GM10248 (cell line): Measurements from ENCODE around the gene OR2T4.

ENCODE experiments used
- CTCF ChIA-PET: fragments of 300-600 bp; sonication (Branson Sonifier 250); formaldehyde crosslinking; extraction: SDS; loops from one replicate; lab custom pipeline; 2021; ENCODE audit warnings: antibody characterized with exemption; lab: Yijun Ruan, JAX
- POLR2A ChIA-PET: fragments of 350-650 bp; sonication (Branson Sonifier 250); formaldehyde crosslinking; extraction: SDS; loops from one replicate; lab custom pipeline; 2020; ENCODE audit warnings: antibody characterized with exemption; lab: Yijun Ruan, JAX
- DNase-seq: peaks from one replicate; pipeline ENCODE4 v3.0.0; 2012; ENCODE audit errors: extremely low spot score
- CTCF ChIP-seq: IDR thresholded peaks from 2 replicates; pipeline ENCODE4 v1.5.1; 2012; ENCODE audit warnings: mild to moderate bottlenecking, low read depth; ENCODE audit errors: extremely low read depth, missing control alignments, control extremely low read depth

Gene OR2T4, protein sequence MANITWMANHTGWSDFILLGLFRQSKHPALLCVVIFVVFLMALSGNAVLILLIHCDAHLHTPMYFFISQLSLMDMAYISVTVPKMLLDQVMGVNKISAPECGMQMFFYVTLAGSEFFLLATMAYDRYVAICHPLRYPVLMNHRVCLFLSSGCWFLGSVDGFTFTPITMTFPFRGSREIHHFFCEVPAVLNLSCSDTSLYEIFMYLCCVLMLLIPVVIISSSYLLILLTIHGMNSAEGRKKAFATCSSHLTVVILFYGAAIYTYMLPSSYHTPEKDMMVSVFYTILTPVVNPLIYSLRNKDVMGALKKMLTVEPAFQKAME

DNA sequence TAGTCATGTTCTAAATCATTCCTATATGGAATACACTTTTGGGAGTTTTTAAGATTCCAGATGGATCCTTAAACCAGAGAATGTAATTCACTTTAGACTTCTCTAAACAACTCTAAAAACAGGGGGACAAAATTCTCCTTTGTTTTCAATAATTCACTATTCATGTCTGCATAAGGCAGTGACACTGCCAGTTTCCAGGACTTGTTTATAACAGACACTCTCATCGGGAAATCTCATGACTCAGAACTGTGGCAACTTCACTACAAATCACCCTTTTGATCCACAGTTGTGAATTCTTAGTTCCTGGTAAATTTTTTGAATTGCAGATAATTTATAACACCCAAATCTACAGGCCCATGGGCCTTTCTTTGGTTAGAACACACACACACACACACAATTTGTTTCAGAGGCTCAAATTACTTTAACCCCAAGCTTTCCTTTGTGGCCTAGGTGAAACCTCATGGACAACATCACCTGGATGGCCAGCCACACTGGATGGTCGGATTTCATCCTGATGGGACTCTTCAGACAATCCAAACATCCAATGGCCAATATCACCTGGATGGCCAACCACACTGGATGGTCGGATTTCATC is at the start of gene OR2T4:
Gene OR2T4, plus strand, starts transcription at position 545 of the 595 bp plus-strand sequence. Its CDS starts 0 bp downstream, at position 545.
- TF ChIP-seq CTCF: no peak
- no peak for DNase-seq
- POLR2A ChIA-PET: no interaction called here
- CTCF ChIA-PET: no interaction called here

GRCh38 chr1:248316796-248317195 is 44.7 kb upstream of the OR2T4 start:
- TF ChIP-seq CTCF: no peak
- no peak for DNase-seq
- ChIA-PET POLR2A (no interaction called here), CTCF (no interaction called here)

GRCh38 chr1:248324468-248324867 is 37.0 kb upstream of the OR2T4 start, which contains the start of gene OR2M7:
TSS of gene OR2M7 (minus strand) at chr1:248324568. CDS start at chr1:248324568, 0 bp downstream.
- CTCF ChIA-PET: no interaction called here
- no peak for DNase-seq
- POLR2A ChIA-PET: no interaction called here
- no peak for TF ChIP-seq CTCF

- ChIA-PET POLR2A (no interaction called here), CTCF (interaction anchor here (1.2 to 1.4 kb wide), 2 partner anchors 8 to 11 kb away, joined by 3 to 5 read pairs; no protein-coding TSS in a partner anchor)
Observed at GRCh38 chr1:248343451-248343850, 18.0 kb upstream of the OR2T4 start.

GRCh38 chr1:248348475-248348874 is 13.0 kb upstream of the OR2T4 start, which contains the start of gene OR14C36:
TSS of gene OR14C36 (plus strand) at chr1:248348775. CDS start at chr1:248348775, 0 bp downstream.
- DNase-seq: no peak
- TF ChIP-seq CTCF: no peak
- POLR2A ChIA-PET: no interaction called here
- CTCF ChIA-PET: no interaction called here

More at GRCh38 chr1:248343451-248343850, 18.0 kb upstream of the OR2T4 start:
- no peak for DNase-seq
- TF ChIP-seq CTCF: no peak

GRCh38 chr1:248359415-248359814 is 2.0 kb upstream of the OR2T4 start:
- no peak for TF ChIP-seq CTCF
- no peak for DNase-seq
- CTCF ChIA-PET: no interaction called here
- POLR2A ChIA-PET: no interaction called here
